Measurements from ENCODE around the gene CCDC185. TPM values are rescaled to one million over a fixed set of nuclear protein-coding genes. Genes with fewer than 3 reads are reported as not detected.

Gene CCDC185
- total and polyA plus RNA-seq, 2 donors (not counting 1 experiment from before 2014, with no cell fraction given): not detected

GRCh38 chr1:223421025-223421424, 27.8 kb downstream of the CCDC185 start:
- H3K4me1 Mint-ChIP-seq: no peaks in the 10 kb centered on the region
- no peak overlapping the region for H3K4me3 ChIP-seq (ENCODE audit: control extremely low read depth in 1 of 5, extremely low read depth in 1 of 5, insufficient read depth in 1 of 5, low read depth in 2 of 5, low read length in 4 of 5)
- CTCF ChIA-PET: no interaction called here
- no peaks in the 10 kb centered on the region for H3K27me3 ChIP-seq (replicated peaks in 1 of 4; ENCODE audit: control extremely low read depth in 1 of 4, control insufficient read depth in 3 of 4, insufficient read depth in 4 of 4, low read length in 3 of 4)
- no peak overlapping the region for H3K27ac ChIP-seq (ENCODE audit: low read length in 2 of 2)
- TF ChIP-seq EZH2 (IDR thresholded peaks at IDR 0.05; ENCODE audit: borderline replicate concordance, insufficient read depth, low read depth, low read length, poor library complexity, severe bottlenecking) (no peak), CTCF (IDR thresholded peaks at IDR 0.05) (no peak)
- ATAC-seq (ENCODE audit: low read depth): no peak
- H3K4me1 ChIP-seq (ENCODE audit: control insufficient read depth in 2 of 2, insufficient read depth in 2 of 2, low read length in 2 of 2): no peaks in the 10 kb centered on the region
- no peak overlapping the region for H3K4me3 Mint-ChIP-seq
- H3K4me2 ChIP-seq (replicated peaks; ENCODE audit: low read depth, low read length, poor library complexity, severe bottlenecking): no peak overlapping the region
- H2AFZ ChIP-seq (ENCODE audit: insufficient read depth, low read depth, low read length, poor library complexity, severe bottlenecking): no peak overlapping the region
- 100% methylated on average over 1 of the region's 1 CpG for WGBS (ENCODE audit: insufficient coverage)
- H3K36me3 ChIP-seq (replicated peaks in 1 of 2; ENCODE audit: control extremely low read depth in 1 of 2, control insufficient read depth in 1 of 2, extremely low read depth in 1 of 2, insufficient read depth in 2 of 2, low read length in 1 of 2): no peaks in the 10 kb centered on the region
- no peaks in the 10 kb centered on the region for H3K79me2 ChIP-seq (ENCODE audit: control insufficient read depth, insufficient read depth, low read length)
- POLR2A ChIA-PET: no interaction called here
- H3K9me3 ChIP-seq (ENCODE audit: control extremely low read depth in 1 of 3, control insufficient read depth in 2 of 3, insufficient read depth in 1 of 3, low read length in 2 of 3): no peaks in the 10 kb centered on the region
- DNase-seq: no peak
- no peaks in the 10 kb centered on the region for H3K9me3 Mint-ChIP-seq (ENCODE audit: insufficient read depth)
- H3K27ac Mint-ChIP-seq: no peak overlapping the region
- peaks cover 12% of the 10 kb centered on the region for H3K27me3 Mint-ChIP-seq
- no peak overlapping the region for H3K9ac ChIP-seq (ENCODE audit: low read length)
- intact Hi-C loops (cut with micrococcal nuclease): no loop called here
- H4K20me1 ChIP-seq (ENCODE audit: control insufficient read depth, insufficient read depth, low read length, poor library complexity, severe bottlenecking): no peaks in the 10 kb centered on the region

- Histone ChIP-seq H3K79me2 (ENCODE audit: control insufficient read depth, insufficient read depth, low read length) (no peaks in the 10 kb centered on the region), H3K4me3 (ENCODE audit: control extremely low read depth in 1 of 5, extremely low read depth in 1 of 5, insufficient read depth in 1 of 5, low read depth in 2 of 5, low read length in 4 of 5) (no peak overlapping the region), H3K9ac (ENCODE audit: low read length) (no peak overlapping the region), H2AFZ (ENCODE audit: insufficient read depth, low read depth, low read length, poor library complexity, severe bottlenecking) (no peak overlapping the region), H3K27me3 (replicated peaks in 1 of 4; ENCODE audit: control extremely low read depth in 1 of 4, control insufficient read depth in 3 of 4, insufficient read depth in 4 of 4, low read length in 3 of 4) (no peaks in the 10 kb centered on the region), H3K9me3 (ENCODE audit: control extremely low read depth in 1 of 3, control insufficient read depth in 2 of 3, insufficient read depth in 1 of 3, low read length in 2 of 3) (no peaks in the 10 kb centered on the region), H4K20me1 (ENCODE audit: control insufficient read depth, insufficient read depth, low read length, poor library complexity, severe bottlenecking) (no peaks in the 10 kb centered on the region), H3K27ac (ENCODE audit: low read length in 2 of 2) (no peak overlapping the region), H3K4me2 (replicated peaks; ENCODE audit: low read depth, low read length, poor library complexity, severe bottlenecking) (no peak overlapping the region), H3K4me1 (ENCODE audit: control insufficient read depth in 2 of 2, insufficient read depth in 2 of 2, low read length in 2 of 2) (no peaks in the 10 kb centered on the region), H3K36me3 (replicated peaks in 1 of 2; ENCODE audit: control extremely low read depth in 1 of 2, control insufficient read depth in 1 of 2, extremely low read depth in 1 of 2, insufficient read depth in 2 of 2, low read length in 1 of 2) (no peaks in the 10 kb centered on the region)
- POLR2A ChIA-PET: no interaction called here
- no peak for TF ChIP-seq EZH2 (IDR thresholded peaks at IDR 0.05; ENCODE audit: borderline replicate concordance, insufficient read depth, low read depth, low read length, poor library complexity, severe bottlenecking)
- TF ChIP-seq CTCF (IDR thresholded peaks at IDR 0.05): no peak
- 86% methylated on average over 1 of the region's 2 CpGs for WGBS (ENCODE audit: insufficient coverage)
- Mint-ChIP-seq H3K27ac (no peak overlapping the region), H3K9me3 (ENCODE audit: insufficient read depth) (no peaks in the 10 kb centered on the region), H3K27me3 (peaks cover 14% of the 10 kb centered on the region), H3K4me1 (no peaks in the 10 kb centered on the region), H3K4me3 (no peak overlapping the region)
- DNase-seq (no peak), ATAC-seq (ENCODE audit: low read depth) (no peak)
- CTCF ChIA-PET: no interaction called here
- intact Hi-C loops (cut with micrococcal nuclease): no loop called here
These were observed 28.5 kb downstream of the CCDC185 start for GRCh38 chr1:223421676-223422075.

Measured in B cell (primary cell).